Hair follicular keratinocyte (primary cell): ENCODE results near the gene AASDH. TPM values are rescaled to one million over a fixed set of nuclear protein-coding genes. Genes with fewer than 3 reads are reported as not detected.

Experiments
- total RNA-seq: library from RNA; depleted of rRNA; stranded (reverse); fragments of >200 nt; gene quantifications from 2 replicates; pipeline ENCODE4 v1.2.3, GENCODE V29; 2015

Gene AASDH, protein sequence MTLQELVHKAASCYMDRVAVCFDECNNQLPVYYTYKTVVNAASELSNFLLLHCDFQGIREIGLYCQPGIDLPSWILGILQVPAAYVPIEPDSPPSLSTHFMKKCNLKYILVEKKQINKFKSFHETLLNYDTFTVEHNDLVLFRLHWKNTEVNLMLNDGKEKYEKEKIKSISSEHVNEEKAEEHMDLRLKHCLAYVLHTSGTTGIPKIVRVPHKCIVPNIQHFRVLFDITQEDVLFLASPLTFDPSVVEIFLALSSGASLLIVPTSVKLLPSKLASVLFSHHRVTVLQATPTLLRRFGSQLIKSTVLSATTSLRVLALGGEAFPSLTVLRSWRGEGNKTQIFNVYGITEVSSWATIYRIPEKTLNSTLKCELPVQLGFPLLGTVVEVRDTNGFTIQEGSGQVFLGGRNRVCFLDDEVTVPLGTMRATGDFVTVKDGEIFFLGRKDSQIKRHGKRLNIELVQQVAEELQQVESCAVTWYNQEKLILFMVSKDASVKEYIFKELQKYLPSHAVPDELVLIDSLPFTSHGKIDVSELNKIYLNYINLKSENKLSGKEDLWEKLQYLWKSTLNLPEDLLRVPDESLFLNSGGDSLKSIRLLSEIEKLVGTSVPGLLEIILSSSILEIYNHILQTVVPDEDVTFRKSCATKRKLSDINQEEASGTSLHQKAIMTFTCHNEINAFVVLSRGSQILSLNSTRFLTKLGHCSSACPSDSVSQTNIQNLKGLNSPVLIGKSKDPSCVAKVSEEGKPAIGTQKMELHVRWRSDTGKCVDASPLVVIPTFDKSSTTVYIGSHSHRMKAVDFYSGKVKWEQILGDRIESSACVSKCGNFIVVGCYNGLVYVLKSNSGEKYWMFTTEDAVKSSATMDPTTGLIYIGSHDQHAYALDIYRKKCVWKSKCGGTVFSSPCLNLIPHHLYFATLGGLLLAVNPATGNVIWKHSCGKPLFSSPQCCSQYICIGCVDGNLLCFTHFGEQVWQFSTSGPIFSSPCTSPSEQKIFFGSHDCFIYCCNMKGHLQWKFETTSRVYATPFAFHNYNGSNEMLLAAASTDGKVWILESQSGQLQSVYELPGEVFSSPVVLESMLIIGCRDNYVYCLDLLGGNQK
- total RNA-seq: 6.1 and 10.0 TPM in 2 replicates

GRCh38 chr4:56387023-56388001, at the start of gene AASDH:
Gene AASDH, minus strand, starts transcription at chr4:56387491. Its CDS starts 3,192 bp downstream, at chr4:56384299.

GRCh38 chr4:56435140-56435926, 48.0 kb upstream of the AASDH start, which contains the start of gene PPAT:
Gene PPAT, minus strand, starts transcription at chr4:56435615. Its CDS starts 138 bp downstream, at chr4:56435477.

Other genes with a start within 250 kb of the AASDH start
- 17.5 and 19.3 TPM in 2 replicates for gene PPAT, start 48.1 kb upstream of the AASDH start, total RNA-seq
- gene PAICS, start 48.8 kb upstream of the AASDH start, total RNA-seq: 78.0 and 135 TPM in 2 replicates
- gene SRP72, start 80.1 kb upstream of the AASDH start, total RNA-seq: 77.5 and 84.0 TPM in 2 replicates
- 0.04 and 0.08 TPM in 2 replicates for gene ARL9, start 118.3 kb upstream of the AASDH start, total RNA-seq